Measurements from ENCODE around the gene STAC.
"Not testable (repeated sequence)": the region's sequence is repeated elsewhere in the genome, so short reads cannot be mapped to it uniquely, and the experiment has no call there.

STAC gene

GRCh38 chr3:36524560-36524959 lies 144.3 kb downstream of the STAC start:
- no peak for DNase-seq

- DNase-seq = no peak
Measured at GRCh38 chr3:36525115-36525801, 145.0 kb downstream of the STAC start.

GRCh38 chr3:36538136-36538749 lies 157.9 kb downstream of the STAC start:
- DNase-seq = no peak

- DNase-seq = peak; percentile 59
Measured at GRCh38 chr3:36540888-36541518, 160.7 kb downstream of the STAC start.

- DNase-seq = no peak
Measured at GRCh38 chr3:36542186-36542585, 161.9 kb downstream of the STAC start.

- no peak for DNase-seq
Measured at GRCh38 chr3:36543276-36543997, 163.1 kb downstream of the STAC start.

- no peak for DNase-seq
Measured at GRCh38 chr3:36546226-36546625, 165.9 kb downstream of the STAC start.

GRCh38 chr3:36548712-36549111 lies 168.4 kb downstream of the STAC start:
- DNase-seq = no peak

GRCh38 chr3:36557021-36557707 lies 176.9 kb downstream of the STAC start:
- DNase-seq = no peak

- no peak for DNase-seq
Measured at GRCh38 chr3:36557708-36558421, 177.6 kb downstream of the STAC start.

GRCh38 chr3:36558961-36559360 lies 178.7 kb downstream of the STAC start:
- DNase-seq = no peak

- DNase-seq = no peak
Measured at GRCh38 chr3:36560685-36561084, 180.4 kb downstream of the STAC start.

GRCh38 chr3:36561601-36562000 lies 181.3 kb downstream of the STAC start:
- DNase-seq = no peak

GRCh38 chr3:36562945-36563344 lies 182.6 kb downstream of the STAC start:
- no peak for DNase-seq

- no peak for DNase-seq
Measured at GRCh38 chr3:36575241-36575640, 194.9 kb downstream of the STAC start.

GRCh38 chr3:36578418-36578817 lies 198.1 kb downstream of the STAC start:
- not testable (repeated sequence) for DNase-seq

- DNase-seq = no peak
Measured at GRCh38 chr3:36579746-36580145, 199.4 kb downstream of the STAC start.

GRCh38 chr3:36580716-36581115 lies 200.4 kb downstream of the STAC start:
- DNase-seq = no peak

GRCh38 chr3:36591959-36592358 lies 211.7 kb downstream of the STAC start:
- no peak for DNase-seq

GRCh38 chr3:36595511-36595910 lies 215.2 kb downstream of the STAC start:
- no peak for DNase-seq

GRCh38 chr3:36596419-36596818 lies 216.1 kb downstream of the STAC start:
- no peak for DNase-seq

GRCh38 chr3:36597422-36597821 lies 217.1 kb downstream of the STAC start:
- no peak for DNase-seq

All from hematopoietic multipotent progenitor cell treated with erythropoietin and hydrocortisone succinate and interleukin-3 and kit ligand, for 4 days (in vitro differentiated cells).